ENCODE results near the gene VPS29. TPM values are rescaled to one million over a fixed set of nuclear protein-coding genes. Genes with fewer than 3 reads are reported as not detected.
"Not testable (repeated sequence)": the region's sequence is repeated elsewhere in the genome, so short reads cannot be mapped to it uniquely, and the experiment has no call there.

VPS29 gene
- total RNA-seq, 4 donors from 2014 or later: 94.0 to 188 (median 133) TPM

- Histone ChIP-seq H3K27ac (no peak overlapping the region), H3K27me3 (no peaks in the 10 kb centered on the region), H3K4me3 (replicated peaks in 1 of 3) (no peak overlapping the region), H3K4me1 (peaks cover 0 to 13% of the 10 kb centered on the region in 2 donors), H3K36me3 (no peaks in the 10 kb centered on the region), H3K9me3 (no peaks in the 10 kb centered on the region)
- intact Hi-C loops (cut with DNase I): no loop called here
- WGBS, 2 donors: 55 to 73% methylated on average over 2 of the region's 2 CpGs
- TF ChIP-seq CTCF (IDR thresholded peaks at IDR 0.05) (no peak), POLR2A (IDR thresholded peaks at IDR 0.05) (no peak)
- no peak for DNase-seq
Measured at GRCh38 chr12:110530511-110530910, 28.6 kb upstream of the VPS29 start.

GRCh38 chr12:110528277-110528839 is 26.4 kb upstream of the VPS29 start:
- H3K27ac ChIP-seq: no peak overlapping the region
- TF ChIP-seq POLR2A (IDR thresholded peaks at IDR 0.05) (no peak), CTCF (IDR thresholded peaks at IDR 0.05) (no peak)
- WGBS, 2 donors: 88 to 91% methylated on average over 6 of the region's 6 CpGs
- H3K36me3 ChIP-seq: no peaks in the 10 kb centered on the region
- H3K4me1 ChIP-seq: peaks cover 0 to 13% of the 10 kb centered on the region in 2 donors
- intact Hi-C loops (cut with DNase I): no loop called here
- DNase-seq: no peak
- H3K27me3 ChIP-seq: no peaks in the 10 kb centered on the region
- no peak overlapping the region for H3K4me3 ChIP-seq (replicated peaks in 1 of 3)
- H3K9me3 ChIP-seq: no peaks in the 10 kb centered on the region

- DNase-seq; H3K4me3 ChIP-seq (replicated peaks in 1 of 3); H3K27ac ChIP-seq; H3K36me3 ChIP-seq; H3K4me1 ChIP-seq; H3K9me3 ChIP-seq; H3K27me3 ChIP-seq; intact Hi-C loops (cut with DNase I): not testable (repeated sequence)
- 89 to 93% methylated on average over 11 of the region's 11 CpGs for WGBS, 2 donors
Measured at GRCh38 chr12:110520876-110521712, 19.2 kb upstream of the VPS29 start.

- H3K4me1 ChIP-seq; intact Hi-C loops (cut with DNase I): not testable (repeated sequence)
- WGBS, 2 donors: 91 to 95% methylated on average over 8 of the region's 8 CpGs
Measured at GRCh38 chr12:110518014-110518413, 16.1 kb upstream of the VPS29 start.

GRCh38 chr12:110516995-110517394 is 15.1 kb upstream of the VPS29 start:
- Histone ChIP-seq H3K36me3 (no peaks in the 10 kb centered on the region), H3K9me3 (no peaks in the 10 kb centered on the region), H3K27me3 (no peaks in the 10 kb centered on the region), H3K4me1 (no peaks in the 10 kb centered on the region), H3K4me3 (replicated peaks in 1 of 3) (no peak overlapping the region), H3K27ac (no peak overlapping the region)
- WGBS, 2 donors: 89 to 90% methylated on average over 3 of the region's 3 CpGs
- intact Hi-C loops (cut with DNase I): no loop called here
- DNase-seq: no peak
- TF ChIP-seq POLR2A (IDR thresholded peaks at IDR 0.05): no peak

More at GRCh38 chr12:110518014-110518413, 16.1 kb upstream of the VPS29 start:
- not testable (repeated sequence) for H3K4me3 ChIP-seq (replicated peaks in 1 of 3); H3K9me3 ChIP-seq; DNase-seq; H3K27me3 ChIP-seq; H3K36me3 ChIP-seq; H3K27ac ChIP-seq

- H3K4me1 ChIP-seq: no peaks in the 10 kb centered on the region
Measured at GRCh38 chr12:110514363-110514762, 12.5 kb upstream of the VPS29 start.

More at GRCh38 chr12:110514363-110514762, 12.5 kb upstream of the VPS29 start:
- Histone ChIP-seq H3K4me3 (replicated peaks in 1 of 3) (no peak overlapping the region), H3K9me3 (no peaks in the 10 kb centered on the region), H3K27me3 (no peaks in the 10 kb centered on the region), H3K36me3 (no peaks in the 10 kb centered on the region), H3K27ac (no peak overlapping the region)
- WGBS, 2 donors: 56 to 75% methylated on average over 1 of the region's 1 CpG
- intact Hi-C loops (cut with DNase I): no loop called here
- DNase-seq: no peak
- no peak for TF ChIP-seq POLR2A (IDR thresholded peaks at IDR 0.05)
- TF ChIP-seq CTCF (IDR thresholded peaks at IDR 0.05): no peak
